NCI-H2081 (cell line): ENCODE measurements around the gene IQSEC1.

Experiments used
- DNase-seq, 2 experiments: peaks; one replicate each; lab custom pipeline; 2025; lab: John Stamatoyannopoulos, UW

Gene IQSEC1

GRCh38 chr3:13067778-13068177 lies 5.5 kb downstream of the IQSEC1 start:
- DNase-seq, result no peak

- DNase-seq, result no peak
Observed at GRCh38 chr3:13066834-13067233, 6.4 kb downstream of the IQSEC1 start.

GRCh38 chr3:13066236-13066635 lies 7.0 kb downstream of the IQSEC1 start:
- no peak for DNase-seq

GRCh38 chr3:13065727-13066126 lies 7.5 kb downstream of the IQSEC1 start:
- no peak for DNase-seq

GRCh38 chr3:13064964-13065363 lies 8.3 kb downstream of the IQSEC1 start:
- no peak for DNase-seq

GRCh38 chr3:13064159-13064868 lies 8.9 kb downstream of the IQSEC1 start:
- no peak for DNase-seq

- DNase-seq, result no peak
Observed at GRCh38 chr3:13063225-13063624, 10.0 kb downstream of the IQSEC1 start.

GRCh38 chr3:13062647-13063046 lies 10.6 kb downstream of the IQSEC1 start:
- no peak for DNase-seq

GRCh38 chr3:13060341-13060910 lies 12.8 kb downstream of the IQSEC1 start:
- no peak for DNase-seq

GRCh38 chr3:13058346-13059120 lies 14.7 kb downstream of the IQSEC1 start:
- no peak for DNase-seq

- peak; percentile 7 to 51 for DNase-seq
Observed at GRCh38 chr3:13057282-13058040, 15.8 kb downstream of the IQSEC1 start.

- DNase-seq, result no peak
Observed at GRCh38 chr3:13055634-13056033, 17.6 kb downstream of the IQSEC1 start.

GRCh38 chr3:13054341-13055285 lies 18.6 kb downstream of the IQSEC1 start:
- no peak for DNase-seq

GRCh38 chr3:13053893-13054292 lies 19.3 kb downstream of the IQSEC1 start:
- no peak for DNase-seq

GRCh38 chr3:13053420-13053819 lies 19.8 kb downstream of the IQSEC1 start:
- no peak for DNase-seq

GRCh38 chr3:13052191-13052820 lies 20.9 kb downstream of the IQSEC1 start:
- no peak for DNase-seq

GRCh38 chr3:13051581-13051980 lies 21.6 kb downstream of the IQSEC1 start:
- DNase-seq, result no peak

- DNase-seq, result peak; percentile 25 to 48
Observed at GRCh38 chr3:13051066-13051465, 22.2 kb downstream of the IQSEC1 start.

GRCh38 chr3:13050446-13050845 lies 22.8 kb downstream of the IQSEC1 start:
- DNase-seq, result no peak

GRCh38 chr3:13049400-13049799 lies 23.8 kb downstream of the IQSEC1 start:
- no peak for DNase-seq
